Measurements from ENCODE around the gene KLLN. TPM values are rescaled to one million over a fixed set of nuclear protein-coding genes. Genes with fewer than 3 reads are reported as not detected.

The KLLN gene
- total RNA-seq, 1 experiment from 2014 or later = 1.4 TPM

GRCh38 chr10:87846023-87846422 lies 17.3 kb downstream of the KLLN start (continued):
- TF ChIP-seq ATF3 (IDR thresholded peaks at IDR 0.05) = no peak
- TF ChIP-seq ZFX (IDR thresholded peaks at IDR 0.05) = no peak
- TF ChIP-seq ELF1 (IDR thresholded peaks at IDR 0.05; ENCODE audit: borderline replicate concordance, low read depth) = no peak

DNA sequence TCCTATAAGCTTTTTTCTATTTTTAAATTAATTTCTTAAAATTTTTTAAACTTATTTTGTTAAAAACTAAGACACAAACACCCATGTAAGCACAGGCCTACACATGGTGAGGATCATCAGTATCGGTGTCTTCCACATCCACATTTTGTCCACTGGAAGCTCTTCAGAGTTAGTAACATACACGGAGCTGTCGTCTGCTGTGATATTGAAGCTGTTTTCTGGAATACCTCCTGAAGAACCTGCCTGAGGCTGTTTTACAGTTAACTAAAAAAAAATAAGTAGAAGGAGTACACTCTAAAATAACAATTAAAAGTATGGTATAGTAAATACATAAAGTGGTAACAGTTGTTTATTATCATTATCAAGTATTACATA lies 17.7 kb downstream of the KLLN start:
- H3K27me3 ChIP-seq (ENCODE audit: insufficient read depth, low read length) = no peaks in the 10 kb centered on the region
- H4K20me1 ChIP-seq (ENCODE audit: insufficient read depth) = no peaks in the 10 kb centered on the region
- intact Hi-C loops (cut with micrococcal nuclease) = loop anchor here (2.0 kb wide), 1 partner anchor 17 kb away; the partner anchor contains the start of genes KLLN and PTEN
- no peaks in the 10 kb centered on the region for H3K9me3 ChIP-seq (ENCODE audit: control insufficient read depth in 1 of 2, insufficient read depth in 1 of 2, low read depth in 1 of 2, low read length in 2 of 2)
- CTCF ChIA-PET = interaction anchor here (1.0 to 1.4 kb wide), 3 partner anchors 12 to 543 kb away, joined by 3 to 5 read pairs (median 3); no protein-coding TSS in a partner anchor
- H3K9me2 ChIP-seq (ENCODE audit: insufficient read depth) = no peaks in the 10 kb centered on the region
- BruUV-seq (replicated peaks) = no TSS peak
- peak; percentile 39 for ATAC-seq
- POLR2A ChIA-PET = interaction anchor here (1.3 to 2.8 kb wide), 3 partner anchors 14 to 28 kb away, joined by 3 to 16 read pairs (median 6); partner anchors contain the start of genes ATAD1 and KLLN
- peaks cover 37 to 64% of the 10 kb centered on the region in 2 experiments for H3K4me1 ChIP-seq (ENCODE audit: control insufficient read depth in 1 of 2, insufficient read depth in 2 of 2, low read length in 2 of 2)
- H2AFZ ChIP-seq (ENCODE audit: low read depth, low read length, poor library complexity, severe bottlenecking) = peak overlapping the region; percentile 96
- H3K9ac ChIP-seq (ENCODE audit: low read length) = peak overlapping the region; percentile 46
- no peaks in the 10 kb centered on the region for H3K79me2 ChIP-seq (ENCODE audit: insufficient read depth, low read length)
- H3K4me3 ChIP-seq (replicated peaks in 1 of 2; ENCODE audit: low read depth in 1 of 2, low read length in 2 of 2) = peak overlapping the region in 1 of 2 experiments; percentile 34; a peak in 2 of 4 replicates
- H3K36me3 ChIP-seq (ENCODE audit: control insufficient read depth in 1 of 2, insufficient read depth in 2 of 2, low read length in 2 of 2) = no peaks in the 10 kb centered on the region
- RAD21 ChIA-PET (ENCODE audit: low non-redundant PET in 1 of 2, low total read pairs in 2 of 2, uncharacterized antibody in 2 of 2, unreplicated experiment in 2 of 2) = no interaction called here
- DNase-seq (ENCODE audit: low read depth, low spot score) = no peak
- peak overlapping the region; percentile 69 for H3K4me2 ChIP-seq (ENCODE audit: low read length)
- peak overlapping the region; percentile 54; the same call in 1 of the 2 replicates for H3K27ac ChIP-seq (ENCODE audit: low read depth, low read length)
- TF ChIP-seq SIN3A (IDR thresholded peaks at IDR 0.05; ENCODE audit: low read depth) (0 out of 2 replicates have a peak, but pooled peaks have one; percentile 28), CEBPB (IDR thresholded peaks at IDR 0.05; ENCODE audit: low read depth) (0 out of 2 replicates have a peak, but pooled peaks have one; percentile 40), CBX3 (IDR thresholded peaks at IDR 0.05; ENCODE audit: low read depth) (peak; percentile 8), SP1 (IDR thresholded peaks at IDR 0.05; ENCODE audit: low read depth) (no peak)

All from HCT116 (cell line).